Heart left ventricle (tissue), 16 donors: ENCODE results near the gene GFRAL. TPM values are rescaled to one million over a fixed set of nuclear protein-coding genes. Genes with fewer than 3 reads are reported as not detected.

Experiments used
- ATAC-seq, 4 donors: fragments of 200-7000 bp; cut with Tn5 transposase; one replicate each; pipeline ENCODE4 v1.9.1; 2020 to 2022; ENCODE audit warnings: moderate library complexity in 4 of 4, mild to moderate bottlenecking in 3 of 4, moderate number of reproducible peaks in 1 of 4
- DNase-seq, 5 donors: peaks; one replicate each; pipeline ENCODE4 v3.0.0-alpha.2; 2020
- H3K27ac ChIP-seq, 12 donors: fragments of 200-600 bp; sonication (generic) in 4 of 12; one replicate each; pipeline versions ENCODE4 v1.5.0 to v1.8.0; 2016 to 2022; ENCODE audit warnings: mild to moderate bottlenecking in 2 of 12
- H3K27me3 ChIP-seq, 9 donors: fragments of 200-600 bp; sonication (generic) in 2 of 9; one replicate each; pipeline versions ENCODE4 v1.5.1 to v1.8.0; 2016 to 2022; ENCODE audit warnings: mild to moderate bottlenecking in 3 of 9
- H3K36me3 ChIP-seq, 9 donors: fragments of 200-600 bp; sonication (generic) in 2 of 9; one replicate each; pipeline versions ENCODE4 v1.5.0 to v1.8.0; 2018 to 2022; ENCODE audit warnings: mild to moderate bottlenecking in 2 of 9
- H3K4me1 ChIP-seq, 12 donors: fragments of 200-600 bp; sonication (generic) in 4 of 12; one replicate each; pipeline versions ENCODE4 v1.5.0 to v1.8.0; 2016 to 2022; ENCODE audit warnings: mild to moderate bottlenecking in 3 of 12
- H3K4me3 ChIP-seq, 12 donors: fragments of 200-600 bp; sonication (generic) in 4 of 12; one replicate each; pipeline versions ENCODE4 v1.5.0 to v1.8.0; 2017 to 2022; ENCODE audit warnings: mild to moderate bottlenecking in 9 of 12, moderate library complexity in 4 of 12
- H3K9me3 ChIP-seq, 12 donors: fragments of 200-600 bp; sonication (generic) in 4 of 12; one replicate each; pipeline versions ENCODE4 v1.5.0 to v1.8.0; 2016 to 2022; ENCODE audit warnings: mild to moderate bottlenecking in 1 of 12
- CTCF ChIP-seq, 12 donors: fragments of 200-600 bp; sonication (generic) in 4 of 12; IDR thresholded peaks; one replicate each; pipeline versions ENCODE4 v1.5.0 to v1.8.0; 2018 to 2022; ENCODE audit warnings: antibody characterized with exemption in 12 of 12, mild to moderate bottlenecking in 5 of 12
- POLR2A ChIP-seq, 2 donors: fragments of 450-650 bp; IDR thresholded peaks; one replicate each; pipeline ENCODE4 v1.6.1; 2017; ENCODE audit warnings: antibody characterized with exemption in 2 of 2, mild to moderate bottlenecking in 2 of 2, moderate library complexity in 2 of 2
- WGBS, 4 donors: extraction: QIAGEN DNeasy Blood & Tissue Kit in 2 of 4; methylation state at CpG; one replicate each; pipeline versions ENCODE4 v1.1.5 to v1.1.7; 2013 to 2018; 5-methylcytosine and 5-hydroxymethylcytosine counted together
- intact Hi-C, 10 donors: fragments of 100-400 bp; cut with DNase I; formaldehyde crosslinking; loops; one replicate each; pipeline versions ENCODE4 v1.11.1 to v1.14.2; 2022
- polyA plus RNA-seq, 2 donors: library from polyadenylated mRNA; stranded (reverse); fragments of 200-250 nt; gene quantifications; one replicate each; pipeline ENCODE4 v1.2.3, GENCODE V29; 2013
- total RNA-seq, 9 donors: library from RNA; depleted of rRNA in 2 of 9; stranded (reverse); fragments of >200 nt in 2 of 9; fragmentation: NEBNext Ultra II Directional in 3 of 9; extraction: Animal tissue kit (Norgen Biotek cat#: 25700) in 3 of 9; gene quantifications; one replicate each; pipeline versions ENCODE4 v1.1.0 to v1.2.4, GENCODE V29; 2016 to 2023
- donor health status: ischemic (EF 13 %, LVEDD 7.1; RV severe dilation, severe dysfunction).
- donor health status: healthy with polysubstance abuse.
- donor health status: DM: no; HTN: yes; CAD: no.
- donor health status: DM: no; HTN: no; CAD: no.
- donor health status: ischemic (EF 25% LVEDD 6.9; RV normal size, moderate dysfunction).
- donor health status: ischemic (EF 25% LVEDD 5.7; RV mildly dilated, moderate dysfunction).
- donor health status: healthy.
- donor health status: DM: yes; HTN: yes; CAD: no.
- donor health status: ischemic (EF 35%, LVEDD 5.7; RV mildly dilated, moderate dysfunction).
- donor health status: nonischemic (EF 11% LVEDD 7.7; RV severe dilation, severe dysfunction).
- donor health status: DM: yes; HTN: yes; CAD: no.
- donor health status: PGD.
- donor health status: ischemic (EF 29% LVEDD 5.4; RV normal size, mild dysfunction).
- donor health status: nonischemic (EF 23%, LVEDD 6.1; RV moderate dilation, normal function).

The GFRAL gene
- total and polyA plus RNA-seq, 11 donors, result not detected

- H3K9me3 ChIP-seq, result no peaks in the 10 kb centered on the region
- WGBS, 4 donors, result 59 to 68% (median 63%) methylated on average over 3 of the region's 3 CpGs
- TF ChIP-seq CTCF (IDR thresholded peaks at IDR 0.05), result no peak
- TF ChIP-seq POLR2A (IDR thresholded peaks at IDR 0.05), result no peak
Measured at GRCh38 chr6:55397986-55398385, 70.7 kb downstream of the GFRAL start.

GRCh38 chr6:55399351-55399750 lies 72.1 kb downstream of the GFRAL start:
- Histone ChIP-seq H3K36me3 (no peaks in the 10 kb centered on the region), H3K27ac (no peak overlapping the region), H3K4me3 (no peak overlapping the region), H3K4me1 (no peaks in the 10 kb centered on the region), H3K27me3 (no peaks in the 10 kb centered on the region), H3K9me3 (no peaks in the 10 kb centered on the region)
- ATAC-seq (no peak), DNase-seq (no peak)
- 52 to 63% (median 55%) methylated on average over 1 of the region's 1 CpG for WGBS, 4 donors
- intact Hi-C loops, result no loop called here
- TF ChIP-seq POLR2A (IDR thresholded peaks at IDR 0.05) (no peak), CTCF (IDR thresholded peaks at IDR 0.05) (no peak)

More at GRCh38 chr6:55397986-55398385, 70.7 kb downstream of the GFRAL start:
- no peak for ATAC-seq
- Histone ChIP-seq H3K27ac (no peak overlapping the region), H3K27me3 (no peaks in the 10 kb centered on the region), H3K4me1 (no peaks in the 10 kb centered on the region), H3K36me3 (no peaks in the 10 kb centered on the region), H3K4me3 (no peak overlapping the region)
- intact Hi-C loops, result no loop called here
- no peak for DNase-seq

GRCh38 chr6:55405474-55406235 lies 78.4 kb downstream of the GFRAL start:
- TF ChIP-seq CTCF (IDR thresholded peaks at IDR 0.05) (no peak), POLR2A (IDR thresholded peaks at IDR 0.05) (no peak)
- no peak overlapping the region for H3K4me3 ChIP-seq
- WGBS, 4 donors, result 60 to 74% (median 71%) methylated on average over 7 of the region's 7 CpGs
- no peak overlapping the region for H3K27ac ChIP-seq
- no peaks in the 10 kb centered on the region for H3K4me1 ChIP-seq
- intact Hi-C loops, result no loop called here
- no peaks in the 10 kb centered on the region for H3K27me3 ChIP-seq
- no peak for DNase-seq
- H3K9me3 ChIP-seq, result no peaks in the 10 kb centered on the region
- ATAC-seq, result no peak
- no peaks in the 10 kb centered on the region for H3K36me3 ChIP-seq

- ATAC-seq, result no peak
- TF ChIP-seq CTCF (IDR thresholded peaks at IDR 0.05), result no peak
- no peak for TF ChIP-seq POLR2A (IDR thresholded peaks at IDR 0.05)
- intact Hi-C loops, result no loop called here
Measured at GRCh38 chr6:55410674-55411073, 83.4 kb downstream of the GFRAL start.

More at GRCh38 chr6:55410674-55411073, 83.4 kb downstream of the GFRAL start:
- no peak overlapping the region for H3K27ac ChIP-seq
- no peak for DNase-seq
- no peak overlapping the region for H3K4me3 ChIP-seq
- H3K27me3 ChIP-seq, result no peaks in the 10 kb centered on the region
- no peaks in the 10 kb centered on the region for H3K9me3 ChIP-seq
- H3K4me1 ChIP-seq, result no peaks in the 10 kb centered on the region
- H3K36me3 ChIP-seq, result no peaks in the 10 kb centered on the region
